ENCODE results near the gene MTCH2. TPM values are rescaled to one million over a fixed set of nuclear protein-coding genes. Genes with fewer than 3 reads are reported as not detected.

Gene MTCH2
- total RNA-seq, 1 donor = 74.9 TPM

- H3K27me3 ChIP-seq (ENCODE audit: insufficient read depth, low read length) = no peaks in the 10 kb centered on the region
- DNase-seq (ENCODE audit: insufficient read length, low spot score, missing footprints) = peak; percentile 86
- H2AFZ ChIP-seq (ENCODE audit: low read length) = no peak overlapping the region
- H3K9me3 ChIP-seq (ENCODE audit: low read depth, low read length) = no peaks in the 10 kb centered on the region
- peaks cover 30% of the 10 kb centered on the region for H3K4me1 ChIP-seq (ENCODE audit: insufficient read depth, low read length)
- H3K4me2 ChIP-seq (ENCODE audit: insufficient read depth, low read length) = peak overlapping the region; percentile 26
- peaks cover 59% of the 10 kb centered on the region for H3K79me2 ChIP-seq (ENCODE audit: insufficient read depth, low read length)
- H3K4me3 ChIP-seq (ENCODE audit: insufficient read depth, low read length) = no peak overlapping the region
- H3K27ac ChIP-seq (ENCODE audit: low read depth, low read length) = peak overlapping the region; percentile 60
- no peak for TF ChIP-seq CTCF (IDR thresholded peaks at IDR 0.05; ENCODE audit: extremely low read depth, low read depth, low read length)
- peaks cover 42% of the 10 kb centered on the region for H3K36me3 ChIP-seq (ENCODE audit: insufficient read depth, low read length)
- H4K20me1 ChIP-seq (ENCODE audit: insufficient read depth, low read length) = peaks cover 6% of the 10 kb centered on the region
These were observed 69.6 kb downstream of the MTCH2 start for GRCh38 chr11:47572715-47573255.

- Histone ChIP-seq H4K20me1 (ENCODE audit: insufficient read depth, low read length) (peaks cover 6% of the 10 kb centered on the region), H3K4me3 (ENCODE audit: insufficient read depth, low read length) (no peak overlapping the region), H3K36me3 (ENCODE audit: insufficient read depth, low read length) (peaks cover 35% of the 10 kb centered on the region), H3K27me3 (ENCODE audit: insufficient read depth, low read length) (no peaks in the 10 kb centered on the region), H3K79me2 (ENCODE audit: insufficient read depth, low read length) (peaks cover 58% of the 10 kb centered on the region), H3K4me2 (ENCODE audit: insufficient read depth, low read length) (peak overlapping the region; percentile 26), H3K4me1 (ENCODE audit: insufficient read depth, low read length) (peaks cover 22% of the 10 kb centered on the region), H3K9me3 (ENCODE audit: low read depth, low read length) (no peaks in the 10 kb centered on the region), H2AFZ (ENCODE audit: low read length) (no peak overlapping the region), H3K27ac (ENCODE audit: low read depth, low read length) (peak overlapping the region; percentile 60)
- DNase-seq (ENCODE audit: insufficient read length, low spot score, missing footprints) = peak; percentile 95
- no peak for TF ChIP-seq CTCF (IDR thresholded peaks at IDR 0.05; ENCODE audit: extremely low read depth, low read depth, low read length)
These were observed 70.5 kb downstream of the MTCH2 start for GRCh38 chr11:47571895-47572294.

- Histone ChIP-seq H3K36me3 (ENCODE audit: insufficient read depth, low read length) (peaks cover 34% of the 10 kb centered on the region), H3K79me2 (ENCODE audit: insufficient read depth, low read length) (peaks cover 59% of the 10 kb centered on the region), H3K27ac (ENCODE audit: low read depth, low read length) (peak overlapping the region; percentile 54)
These were observed 71.0 kb downstream of the MTCH2 start for GRCh38 chr11:47571357-47571729.

More at GRCh38 chr11:47571357-47571729, 71.0 kb downstream of the MTCH2 start:
- no peak overlapping the region for H2AFZ ChIP-seq (ENCODE audit: low read length)
- H3K4me1 ChIP-seq (ENCODE audit: insufficient read depth, low read length) = peaks cover 25% of the 10 kb centered on the region
- H4K20me1 ChIP-seq (ENCODE audit: insufficient read depth, low read length) = peaks cover 6% of the 10 kb centered on the region
- no peak for DNase-seq (ENCODE audit: insufficient read length, low spot score, missing footprints)
- no peak overlapping the region for H3K4me3 ChIP-seq (ENCODE audit: insufficient read depth, low read length)
- no peak for TF ChIP-seq CTCF (IDR thresholded peaks at IDR 0.05; ENCODE audit: extremely low read depth, low read depth, low read length)
- no peak overlapping the region for H3K4me2 ChIP-seq (ENCODE audit: insufficient read depth, low read length)
- no peaks in the 10 kb centered on the region for H3K9me3 ChIP-seq (ENCODE audit: low read depth, low read length)
- no peaks in the 10 kb centered on the region for H3K27me3 ChIP-seq (ENCODE audit: insufficient read depth, low read length)
